Sigmoid colon (tissue), 4 donors: ENCODE measurements around the gene NECTIN1.

ENCODE experiments used
- EP300 ChIP-seq, 4 donors: sonication (generic); formaldehyde crosslinking; IDR thresholded peaks; one replicate each; pipeline ENCODE4 v1.6.1; 2017; ENCODE audit warnings: antibody characterized with exemption in 4 of 4
- POLR2A ChIP-seq, 2 donors: fragments of 450-650 bp; IDR thresholded peaks; one replicate each; pipeline ENCODE4 v1.6.1; 2016; ENCODE audit warnings: antibody characterized with exemption in 2 of 2, mild to moderate bottlenecking in 2 of 2, moderate library complexity in 2 of 2
- TF ChIP-seq, protein P1 (sequence below), 4 experiments: fragments of 450-650 bp in 3 of 4; fragments of 200-600 bp in 1 of 4; IDR thresholded peaks; one replicate each; pipeline ENCODE4 v1.5.1; 2016 to 2019; ENCODE audit warnings: antibody characterized with exemption in 4 of 4, mild to moderate bottlenecking in 3 of 4, moderate library complexity in 2 of 4

DNA sequence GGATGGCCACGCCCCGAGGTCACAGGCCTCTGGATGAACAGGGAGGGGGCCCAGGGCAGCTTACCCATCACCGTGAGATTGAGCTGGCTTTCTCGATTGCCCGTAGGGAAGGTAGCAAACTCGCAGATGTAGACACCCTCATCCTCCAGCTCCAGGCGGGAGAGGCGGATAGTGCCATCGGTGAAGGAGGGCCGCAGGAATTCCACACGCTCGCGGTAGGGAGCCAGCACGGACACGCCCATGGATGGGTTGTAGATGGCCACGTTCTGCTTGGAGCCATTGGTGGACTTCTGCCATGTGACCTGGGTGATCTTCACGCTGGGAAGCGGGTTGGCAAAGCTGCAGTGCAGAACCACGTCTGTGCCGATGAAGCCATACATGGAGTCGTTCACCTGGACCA, 50.6 kb downstream of the NECTIN1 start:
- TF ChIP-seq, protein P1, sequence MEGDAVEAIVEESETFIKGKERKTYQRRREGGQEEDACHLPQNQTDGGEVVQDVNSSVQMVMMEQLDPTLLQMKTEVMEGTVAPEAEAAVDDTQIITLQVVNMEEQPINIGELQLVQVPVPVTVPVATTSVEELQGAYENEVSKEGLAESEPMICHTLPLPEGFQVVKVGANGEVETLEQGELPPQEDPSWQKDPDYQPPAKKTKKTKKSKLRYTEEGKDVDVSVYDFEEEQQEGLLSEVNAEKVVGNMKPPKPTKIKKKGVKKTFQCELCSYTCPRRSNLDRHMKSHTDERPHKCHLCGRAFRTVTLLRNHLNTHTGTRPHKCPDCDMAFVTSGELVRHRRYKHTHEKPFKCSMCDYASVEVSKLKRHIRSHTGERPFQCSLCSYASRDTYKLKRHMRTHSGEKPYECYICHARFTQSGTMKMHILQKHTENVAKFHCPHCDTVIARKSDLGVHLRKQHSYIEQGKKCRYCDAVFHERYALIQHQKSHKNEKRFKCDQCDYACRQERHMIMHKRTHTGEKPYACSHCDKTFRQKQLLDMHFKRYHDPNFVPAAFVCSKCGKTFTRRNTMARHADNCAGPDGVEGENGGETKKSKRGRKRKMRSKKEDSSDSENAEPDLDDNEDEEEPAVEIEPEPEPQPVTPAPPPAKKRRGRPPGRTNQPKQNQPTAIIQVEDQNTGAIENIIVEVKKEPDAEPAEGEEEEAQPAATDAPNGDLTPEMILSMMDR (IDR thresholded peaks at IDR 0.05), result no peak
- TF ChIP-seq EP300 (IDR thresholded peaks at IDR 0.05) (no peak), POLR2A (IDR thresholded peaks at IDR 0.05) (no peak)
